IMR-90 (cell line): ENCODE measurements around the gene MAGI2. TPM values are rescaled to one million over a fixed set of nuclear protein-coding genes. Genes with fewer than 3 reads are reported as not detected.

ENCODE experiments used
- ATAC-seq: fragments of 200-7000 bp; cut with Tn5 transposase; 2 replicates; pipeline ENCODE4 v1.9.1; 2020; ENCODE audit warnings: low read depth, mild to moderate bottlenecking, moderate library complexity
- BruUV-seq: library from RNA; stranded (reverse); fragments of 400-500 nt; replicated peaks from 2 replicates; lab custom pipeline; 2021; lab: Mats Ljungman, UMichigan
- CTCF ChIA-PET: fragments of 300-600 bp; formaldehyde crosslinking; extraction: SDS; loops from one replicate; lab custom pipeline; 2021; ENCODE audit warnings: antibody characterized with exemption; lab: Yijun Ruan, JAX
- POLR2A ChIA-PET: fragments of 300-600 bp; sonication (Branson Sonifier 250); formaldehyde crosslinking; loops from one replicate; lab custom pipeline; 2022; ENCODE audit warnings: antibody characterized with exemption; ENCODE audit not compliant: unreplicated experiment; lab: Charles Lee
- DNase-seq: peaks from one replicate; pipeline ENCODE4 v3.0.0; 2013
- H2AFZ ChIP-seq: replicated peaks from 2 replicates; pipeline ENCODE3; 2013; ENCODE audit warnings: low read length, mild to moderate bottlenecking; ENCODE audit not compliant: poor library complexity
- H2AK5ac ChIP-seq: 2 replicates; pipeline ENCODE4 v1.6.1; 2013; ENCODE audit warnings: low read depth, low read length, inconsistent platforms
- H2AK9ac ChIP-seq: replicated peaks from 2 replicates; pipeline ENCODE3; 2013; ENCODE audit warnings: mild to moderate bottlenecking, low read depth, low read length, moderate library complexity; ENCODE audit not compliant: poor library complexity
- H2BK120ac ChIP-seq: 2 replicates; pipeline ENCODE4 v1.6.1; 2013; ENCODE audit warnings: low read depth, low read length, inconsistent platforms
- H2BK15ac ChIP-seq: 3 replicates; pipeline ENCODE4 v1.6.1; 2013; ENCODE audit warnings: low read depth, low read length, inconsistent platforms
- H2BK20ac ChIP-seq: 2 replicates; pipeline ENCODE4 v1.6.1; 2013; ENCODE audit warnings: low read depth, mild to moderate bottlenecking, inconsistent platforms, low read length, moderate library complexity
- H2BK5ac ChIP-seq: 2 replicates; pipeline ENCODE4 v1.6.1; 2013; ENCODE audit warnings: mild to moderate bottlenecking, low read depth, low read length, inconsistent platforms; ENCODE audit not compliant: poor library complexity, severe bottlenecking
- H3K14ac ChIP-seq: replicated peaks from 2 replicates; pipeline ENCODE4 v1.6.1; 2013; ENCODE audit warnings: low read depth, low read length, inconsistent platforms
- H3K18ac ChIP-seq: 2 replicates; pipeline ENCODE4 v1.6.1; 2013; ENCODE audit warnings: low read depth, low read length, control low read depth
- H3K23ac ChIP-seq: 2 replicates; pipeline ENCODE4 v1.6.1; 2013; ENCODE audit warnings: low read depth, low read length, inconsistent platforms
- H3K27ac ChIP-seq: 2 replicates; pipeline ENCODE4 v1.5.1; 2013; ENCODE audit warnings: mild to moderate bottlenecking, control low read depth, low read length; ENCODE audit not compliant: insufficient read depth
- H3K27me3 ChIP-seq: 2 replicates; pipeline ENCODE4 v1.6.1; 2013; ENCODE audit warnings: low read length; ENCODE audit not compliant: control insufficient read depth, insufficient read depth
- H3K36me3 ChIP-seq: 2 replicates; pipeline ENCODE4 v1.6.1; 2013; ENCODE audit warnings: low read length, mixed read lengths; ENCODE audit not compliant: control insufficient read depth, insufficient read depth
- H3K4ac ChIP-seq: 2 replicates; pipeline ENCODE4 v1.6.1; 2013; ENCODE audit warnings: low read depth, low read length, inconsistent platforms
- H3K4me1 ChIP-seq: 2 replicates; pipeline ENCODE4 v1.6.1; 2013; ENCODE audit warnings: low read length, mixed read lengths; ENCODE audit not compliant: control insufficient read depth, insufficient read depth
- H3K4me2 ChIP-seq: 2 replicates; pipeline ENCODE4 v1.6.1; 2013; ENCODE audit warnings: low read depth, mild to moderate bottlenecking, control low read depth, low read length, moderate library complexity
- H3K4me3 ChIP-seq: 2 replicates; pipeline ENCODE4 v1.5.1; 2013; ENCODE audit warnings: low read depth, mild to moderate bottlenecking, control low read depth, low read length, moderate library complexity; ENCODE audit not compliant: insufficient read depth
- H3K56ac ChIP-seq: 2 replicates; pipeline ENCODE4 v1.6.1; 2013; ENCODE audit warnings: low read length, inconsistent platforms; ENCODE audit not compliant: insufficient read depth; ENCODE audit errors: extremely low read depth
- H3K79me1 ChIP-seq, 2 experiments: 2 replicates each; pipeline ENCODE4 v1.6.1; 2013; ENCODE audit warnings: low read length in 2 of 2, inconsistent platforms in 1 of 2, low read depth in 1 of 2
- H3K9ac ChIP-seq: 2 replicates; pipeline ENCODE4 v1.6.1; 2013; ENCODE audit warnings: low read depth, low read length, control low read depth
- H3K9me1 ChIP-seq: 2 replicates; pipeline ENCODE4 v1.6.1; 2013; ENCODE audit warnings: low read length, inconsistent platforms; ENCODE audit not compliant: insufficient read depth
- H3K9me3 ChIP-seq: 2 replicates; pipeline ENCODE4 v1.6.1; 2013; ENCODE audit warnings: low read length; ENCODE audit not compliant: control insufficient read depth, insufficient read depth
- H4K20me1 ChIP-seq: 2 replicates; pipeline ENCODE4 v1.6.1; 2013; ENCODE audit warnings: low read length, inconsistent platforms; ENCODE audit not compliant: insufficient read depth
- H4K5ac ChIP-seq: 2 replicates; pipeline ENCODE4 v1.6.1; 2013; ENCODE audit warnings: mild to moderate bottlenecking, low read depth, low read length, control low read depth
- H4K8ac ChIP-seq, 2 experiments: 2 replicates each; pipeline ENCODE4 v1.6.1; 2013; ENCODE audit warnings: low read depth in 2 of 2, low read length in 2 of 2, control low read depth in 1 of 2, inconsistent platforms in 1 of 2
- H4K91ac ChIP-seq: 2 replicates; pipeline ENCODE4 v1.6.1; 2013; ENCODE audit warnings: low read depth, low read length, inconsistent platforms; ENCODE audit not compliant: insufficient read depth
- CHD1 ChIP-seq: IDR thresholded peaks from 2 replicates; pipeline ENCODE4 v1.6.1; 2012; ENCODE audit warnings: low read depth, low read length, improper control_type of control experiment
- FOS ChIP-seq: fragments of 150-350 bp; IDR thresholded peaks from 2 replicates; pipeline ENCODE4 v1.6.1; 2016; ENCODE audit warnings: low read depth, low read length
- MAZ ChIP-seq: IDR thresholded peaks from 2 replicates; pipeline ENCODE4 v1.6.1; 2012; ENCODE audit warnings: low read depth, mild to moderate bottlenecking, low read length, improper control_type of control experiment, moderate library complexity, borderline replicate concordance
- MXI1 ChIP-seq: IDR thresholded peaks from 2 replicates; pipeline ENCODE4 v1.6.1; 2012; ENCODE audit warnings: low read depth, mild to moderate bottlenecking, low read length, moderate library complexity, borderline replicate concordance
- NFE2L2 ChIP-seq: fragments of 150-350 bp; IDR thresholded peaks from 2 replicates; pipeline ENCODE4 v1.6.1; 2016; ENCODE audit warnings: low read depth, mild to moderate bottlenecking, low read length
- RAD21 ChIP-seq: IDR thresholded peaks from 2 replicates; pipeline ENCODE4 v1.6.1; 2012; ENCODE audit warnings: low read length, improper control_type of control experiment
- WGBS, 2 experiments: methylation state at CpG; one replicate each; pipeline versions ENCODE4 v1.1.5 to v1.1.7; 2013; ENCODE audit warnings: missing lambda C conversion rate in 2 of 2; ENCODE audit not compliant: insufficient read length in 1 of 2; ENCODE audit errors: extremely low coverage in 2 of 2; 5-methylcytosine and 5-hydroxymethylcytosine counted together
- dilution Hi-C: fragments of 300-500 bp; cut with HindIII; formaldehyde crosslinking; loops from one replicate; pipeline ENCODE4 v1.14.3; 2018; ENCODE audit warnings: low sequenced_read_pairs; ENCODE audit not compliant: unreplicated experiment
- in situ Hi-C: fragments of 300-500 bp; cut with MboI; formaldehyde crosslinking; loops from 3 replicates; pipeline ENCODE4 v1.14.3; 2019; ENCODE audit warnings: low sequenced_read_pairs, inconsistent platforms, mixed read lengths
- intact Hi-C: fragments of 100-400 bp; cut with micrococcal nuclease; formaldehyde crosslinking; loops from 2 replicates; pipeline ENCODE4 v1.10.0; 2022
- polyA plus RNA-seq, 3 experiments: library from polyadenylated mRNA; depleted of rRNA; stranded (reverse); fragments of >200 nt; gene quantifications; 2 replicates each; pipeline ENCODE4 v1.2.3, GENCODE V29; 2012; ENCODE audit warnings: low replicate concordance in 1 of 3
- total RNA-seq: library from RNA; depleted of rRNA; stranded (reverse); fragments of >200 nt; gene quantifications from 2 replicates; pipeline ENCODE4 v1.2.3, GENCODE V29; 2012
- TF ChIP-seq, protein P1 (sequence below): fragments of 150-350 bp; IDR thresholded peaks from 2 replicates; pipeline ENCODE4 v1.6.1; 2017; ENCODE audit warnings: mild to moderate bottlenecking, antibody characterized with exemption, low read length, low read depth

The MAGI2 gene
- total and polyA plus RNA-seq, 2 of the 4 experiments (the other 2 are of a cell fraction), result 2.5 to 17.9 TPM

DNA sequence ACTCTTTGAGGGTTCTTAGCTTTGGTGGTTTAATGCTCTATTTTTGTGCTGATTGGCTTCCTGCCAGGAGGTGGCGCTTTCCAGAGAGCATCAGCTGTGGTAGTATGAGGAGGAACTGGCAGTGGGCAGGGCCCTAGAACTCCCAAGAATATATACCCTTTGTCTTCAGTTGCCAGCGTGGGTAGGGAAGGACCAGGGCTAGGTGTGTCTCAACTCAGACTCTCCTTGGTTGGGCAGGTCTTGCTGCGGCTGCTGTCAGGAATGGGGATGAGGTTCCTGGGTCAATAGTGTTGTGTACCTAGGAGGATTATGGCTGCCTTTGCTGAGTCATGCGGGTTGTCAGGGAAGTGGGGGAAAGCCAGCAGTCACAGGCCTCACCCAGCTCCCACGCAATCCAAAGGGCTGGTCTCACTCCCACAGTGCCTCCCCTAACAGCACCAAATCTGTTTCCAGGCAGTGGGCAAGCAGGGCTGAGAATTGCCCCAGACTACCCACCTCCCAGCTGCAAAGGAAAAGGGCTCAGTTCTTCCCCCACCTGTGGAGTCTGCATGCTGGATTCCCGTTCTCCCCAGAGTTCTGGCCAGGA lies 1463.4 kb downstream of the MAGI2 start:
- H3K27ac ChIP-seq, result no peak overlapping the region
- no peak overlapping the region for H3K23ac ChIP-seq
- no peaks in the 10 kb centered on the region for H3K9me1 ChIP-seq
- H2AFZ ChIP-seq, result peak overlapping the region; percentile 75
- H4K91ac ChIP-seq, result 0 out of 2 replicates have a peak overlapping the region, but pooled peaks have one; percentile 64
- H3K79me1 ChIP-seq, result no peaks in the 10 kb centered on the region
- no peaks in the 10 kb centered on the region for H3K27me3 ChIP-seq
- ChIA-PET CTCF (no interaction called here), POLR2A (no interaction called here)
- no peak overlapping the region for H3K4ac ChIP-seq
- no peak overlapping the region for H3K56ac ChIP-seq
- H2BK20ac ChIP-seq, result no peak overlapping the region
- H3K14ac ChIP-seq, result no peak overlapping the region
- in situ Hi-C loops (no loop called here), dilution Hi-C loops (no loop called here), intact Hi-C loops (no loop called here)
- ATAC-seq (no peak), DNase-seq (no peak)
- no peak overlapping the region for H3K4me2 ChIP-seq
- no peak overlapping the region for H4K8ac ChIP-seq
- H2BK5ac ChIP-seq, result no peak overlapping the region
- H4K5ac ChIP-seq, result no peak overlapping the region
- no peak overlapping the region for H3K4me3 ChIP-seq
- no peaks in the 10 kb centered on the region for H3K4me1 ChIP-seq
- no peak overlapping the region for H3K18ac ChIP-seq
- 100% methylated on average over 1 of the region's 6 CpGs; no CpG with 5 or more reads in 1 of the 2 experiments for WGBS, 2 experiments
- BruUV-seq, result no TSS peak
- H3K9ac ChIP-seq, result no peak overlapping the region
- H4K20me1 ChIP-seq, result no peaks in the 10 kb centered on the region
- no peak overlapping the region for H2AK5ac ChIP-seq
- no peaks in the 10 kb centered on the region for H3K9me3 ChIP-seq
- no peak overlapping the region for H2AK9ac ChIP-seq
- no peak overlapping the region for H2BK120ac ChIP-seq
- TF ChIP-seq MAZ (no peak), CHD1 (no peak), MXI1 (no peak), RAD21 (no peak), FOS (no peak), NFE2L2 (peak; percentile 34; the same call in 1 of the 2 replicates)
- TF ChIP-seq, protein P1, sequence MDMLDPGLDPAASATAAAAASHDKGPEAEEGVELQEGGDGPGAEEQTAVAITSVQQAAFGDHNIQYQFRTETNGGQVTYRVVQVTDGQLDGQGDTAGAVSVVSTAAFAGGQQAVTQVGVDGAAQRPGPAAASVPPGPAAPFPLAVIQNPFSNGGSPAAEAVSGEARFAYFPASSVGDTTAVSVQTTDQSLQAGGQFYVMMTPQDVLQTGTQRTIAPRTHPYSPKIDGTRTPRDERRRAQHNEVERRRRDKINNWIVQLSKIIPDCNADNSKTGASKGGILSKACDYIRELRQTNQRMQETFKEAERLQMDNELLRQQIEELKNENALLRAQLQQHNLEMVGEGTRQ, result no peak
- no peak overlapping the region for H2BK15ac ChIP-seq
- H3K36me3 ChIP-seq, result no peaks in the 10 kb centered on the region
